IPS-NIHi7 (cell line): ENCODE measurements around the gene CCN6.

Experiments
- DNase-seq: peaks from one replicate; pipeline ENCODE4 v3.0.0; 2012; ENCODE audit warnings: mixed read lengths; ENCODE audit errors: extremely low spot score

The CCN6 gene

DNA sequence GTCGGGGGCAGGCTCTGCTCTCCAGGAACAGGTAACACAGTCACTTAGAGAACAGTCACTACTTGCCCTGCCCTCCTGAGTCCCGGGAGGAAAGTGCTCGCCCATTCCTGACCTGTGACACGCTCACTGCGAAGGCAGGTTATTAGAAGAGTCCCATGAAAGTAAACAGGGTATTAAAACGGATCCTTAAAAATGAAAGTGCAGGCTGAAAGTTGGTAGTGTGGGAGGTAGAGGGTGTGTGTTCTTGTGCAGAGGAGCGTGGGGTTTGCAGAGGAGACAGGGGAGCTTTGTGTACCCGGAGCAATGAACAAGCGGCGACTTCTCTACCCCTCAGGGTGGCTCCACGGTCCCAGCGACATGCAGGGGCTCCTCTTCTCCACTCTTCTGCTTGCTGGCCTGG lies at the start of gene CCN6:
TSS of gene CCN6 (plus strand) at position 104 of the 400 bp plus-strand sequence. CDS start at position 358, 254 bp downstream.
- no peak for DNase-seq

DNA sequence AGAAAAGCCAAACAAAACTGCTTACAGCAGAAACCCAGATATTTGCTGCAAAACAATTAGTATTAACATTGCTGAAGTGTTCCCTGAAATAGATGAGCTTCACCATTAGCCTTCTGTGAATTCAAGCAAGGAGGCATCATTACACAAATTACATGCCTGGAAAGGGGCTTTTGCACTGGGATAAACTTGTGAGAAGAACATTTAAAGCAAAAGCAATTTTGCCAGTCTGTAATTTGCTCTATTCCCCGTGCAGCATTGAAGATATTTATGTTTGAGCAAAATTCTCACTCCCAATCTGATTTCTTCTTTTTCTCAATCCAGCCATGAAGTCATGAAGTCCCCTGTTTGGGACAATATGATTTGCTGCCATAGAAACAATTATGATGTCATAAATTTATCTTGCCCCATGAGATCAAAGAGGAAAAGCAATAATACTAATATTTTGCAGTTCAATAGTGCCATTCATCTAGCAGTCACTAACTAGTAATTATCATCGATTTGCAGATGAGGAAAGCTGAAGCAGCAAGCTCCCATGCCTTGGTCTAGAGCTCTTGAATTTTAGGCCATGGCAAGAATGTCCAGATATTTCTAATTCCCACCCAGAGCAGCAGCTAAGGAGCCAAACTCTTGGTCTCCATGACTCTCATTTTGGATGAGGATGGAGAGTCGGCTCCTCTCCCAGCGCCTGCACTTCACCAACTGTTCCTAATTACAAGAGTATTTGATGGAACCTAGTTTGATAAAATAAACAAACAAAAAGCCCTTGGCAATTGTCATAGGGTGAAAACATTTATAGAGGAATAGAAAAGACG lies 49.5 kb upstream of the CCN6 start:
- no peak for DNase-seq

DNA sequence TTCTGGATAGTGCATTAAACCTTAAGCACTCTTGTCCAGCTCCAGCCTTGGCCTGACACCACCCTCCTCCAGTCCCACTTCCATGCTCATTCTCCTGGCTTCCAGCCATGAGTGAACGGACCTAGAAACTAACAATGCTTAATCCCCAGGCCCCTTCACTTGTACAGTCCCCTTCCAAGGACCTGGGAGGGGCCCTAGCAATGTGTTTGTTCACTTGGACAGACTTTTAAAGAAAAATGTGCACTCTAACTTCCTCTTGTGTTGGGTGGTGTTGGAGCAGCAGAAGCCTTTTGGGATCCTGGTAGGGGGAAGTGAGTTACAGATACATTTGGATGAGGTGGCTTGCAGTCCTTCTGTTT lies 48.9 kb upstream of the CCN6 start:
- no peak for DNase-seq

GRCh38 chr6:112007254-112007653 lies 46.6 kb upstream of the CCN6 start:
- DNase-seq, result no peak

DNA sequence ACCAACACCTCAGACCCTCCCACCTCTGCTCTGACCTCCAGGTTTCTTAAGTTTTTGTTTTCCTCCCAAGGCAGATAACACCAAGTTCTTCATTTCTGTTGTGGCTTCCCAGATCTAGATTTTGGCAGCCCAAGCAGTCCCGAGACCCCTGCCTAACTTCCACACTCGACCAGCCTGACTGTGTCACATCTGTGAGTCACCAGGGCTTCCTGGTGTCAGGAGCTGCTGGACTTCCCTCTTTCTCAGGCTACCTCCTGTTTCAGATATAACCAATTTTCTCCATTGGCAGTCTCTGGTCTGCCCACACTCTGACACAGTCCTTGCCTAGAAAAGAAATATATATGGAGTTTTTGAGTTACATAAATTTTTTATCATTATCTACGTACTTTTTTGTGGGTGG lies 46.1 kb upstream of the CCN6 start:
- no peak for DNase-seq

- no peak for DNase-seq
Observed at GRCh38 chr6:112008482-112008881, 45.4 kb upstream of the CCN6 start.

- no peak for DNase-seq
Observed at GRCh38 chr6:112010328-112010727, 43.6 kb upstream of the CCN6 start.

- no peak for DNase-seq
Observed at GRCh38 chr6:112013051-112013450, 40.9 kb upstream of the CCN6 start.

DNA sequence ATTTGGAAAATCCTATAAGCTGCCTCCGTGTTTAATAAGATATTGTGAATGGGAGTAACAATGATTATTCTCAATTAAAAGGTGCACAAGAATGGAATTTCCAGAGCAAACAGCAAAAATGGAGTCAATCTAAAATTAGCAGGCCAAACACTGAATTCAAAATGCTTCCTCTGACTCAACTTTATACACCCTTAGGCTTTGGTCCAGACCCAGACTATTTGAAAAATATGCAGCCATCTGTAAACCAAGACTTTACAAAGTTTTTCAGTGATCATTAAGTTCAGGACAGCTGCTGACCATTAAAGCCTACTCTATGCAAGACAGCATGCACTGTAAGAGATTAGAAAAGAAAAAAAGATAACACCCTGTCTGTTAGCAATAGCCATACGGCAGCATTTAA lies 39.4 kb upstream of the CCN6 start:
- DNase-seq, result no peak

- no peak for DNase-seq
Observed at GRCh38 chr6:112015725-112016124, 38.2 kb upstream of the CCN6 start.

DNA sequence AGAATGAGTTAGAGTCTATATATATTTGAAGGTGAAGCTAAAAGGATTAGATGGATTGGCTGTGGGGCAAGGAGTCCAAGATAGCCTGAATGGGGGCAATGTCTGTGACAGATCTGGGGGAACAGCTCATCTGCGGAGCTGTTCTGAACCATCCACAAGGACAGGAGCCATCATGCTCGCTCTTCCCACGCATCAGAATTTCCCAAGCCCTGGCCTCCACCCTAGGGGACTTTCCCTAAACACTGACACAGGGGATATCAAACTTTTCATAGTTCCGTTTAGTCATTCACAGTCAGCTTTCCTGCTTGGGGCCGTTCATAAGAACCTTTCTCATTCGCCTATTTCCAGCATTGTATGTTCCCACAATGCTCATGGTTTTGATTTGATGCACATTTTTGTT lies 37.6 kb upstream of the CCN6 start:
- no peak for DNase-seq

GRCh38 chr6:112017169-112017568 lies 36.7 kb upstream of the CCN6 start:
- no peak for DNase-seq

DNA sequence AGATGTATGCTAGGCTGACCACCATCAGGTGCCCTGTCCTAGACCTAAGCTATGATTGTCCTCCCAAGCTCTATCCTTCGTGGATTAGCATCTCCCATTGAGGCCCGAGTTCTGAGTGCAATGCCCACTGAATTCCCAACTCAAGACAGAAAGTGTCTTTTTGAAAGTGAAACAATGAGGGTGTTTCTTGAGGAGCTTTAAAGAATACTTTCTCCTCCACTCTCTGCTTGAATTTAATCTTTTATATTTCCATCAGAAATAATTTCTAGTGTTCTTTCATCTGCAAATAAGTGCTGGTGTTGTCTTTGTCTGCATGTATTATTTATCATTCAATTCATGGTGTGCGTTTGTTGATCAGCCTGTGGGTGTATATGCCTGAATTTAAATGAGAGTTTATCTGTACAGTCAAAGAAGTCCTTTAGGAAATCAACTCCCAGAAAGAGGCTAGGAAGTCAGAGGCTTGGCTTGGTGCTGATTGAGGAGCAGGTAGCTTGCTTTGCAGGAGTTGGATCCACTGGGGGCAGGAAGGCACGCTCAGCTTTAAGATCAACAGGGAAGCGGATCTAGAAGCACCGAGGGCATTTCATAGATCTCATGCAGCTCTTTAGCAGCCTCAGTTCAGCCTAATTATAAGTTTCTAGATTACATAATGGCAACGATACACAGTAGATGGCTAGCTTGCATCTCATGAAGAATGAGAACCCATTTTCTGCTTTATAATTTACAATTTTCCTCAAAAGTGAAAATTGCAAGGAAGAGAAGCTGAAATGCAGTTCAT lies 36.0 kb upstream of the CCN6 start:
- no peak for DNase-seq

GRCh38 chr6:112018619-112019416 lies 35.1 kb upstream of the CCN6 start:
- no peak for DNase-seq

GRCh38 chr6:112019589-112019988 lies 34.3 kb upstream of the CCN6 start:
- DNase-seq, result no peak

- no peak for DNase-seq
Observed at GRCh38 chr6:112021691-112022310, 32.1 kb upstream of the CCN6 start.

GRCh38 chr6:112022749-112023148 lies 31.2 kb upstream of the CCN6 start:
- DNase-seq, result no peak

DNA sequence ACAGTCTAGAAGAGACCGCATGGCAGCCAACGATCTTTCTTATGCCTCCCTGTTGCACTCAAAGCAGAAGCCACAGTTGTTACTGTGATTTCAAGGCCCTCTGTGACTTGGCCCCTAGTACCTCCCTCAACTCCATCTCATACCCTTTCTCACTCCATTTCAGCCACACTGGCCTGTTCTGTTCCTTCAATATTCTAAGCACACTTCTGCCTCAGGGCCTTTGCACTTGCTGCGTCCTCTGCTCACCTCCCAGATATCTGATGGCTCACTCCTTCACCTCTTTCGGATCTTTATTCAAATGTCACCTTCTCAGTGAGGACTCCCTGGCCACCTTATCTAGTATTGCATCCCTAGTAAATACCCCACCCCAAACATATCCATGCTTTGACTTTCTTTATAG lies 29.4 kb upstream of the CCN6 start:
- DNase-seq, result no peak

DNA sequence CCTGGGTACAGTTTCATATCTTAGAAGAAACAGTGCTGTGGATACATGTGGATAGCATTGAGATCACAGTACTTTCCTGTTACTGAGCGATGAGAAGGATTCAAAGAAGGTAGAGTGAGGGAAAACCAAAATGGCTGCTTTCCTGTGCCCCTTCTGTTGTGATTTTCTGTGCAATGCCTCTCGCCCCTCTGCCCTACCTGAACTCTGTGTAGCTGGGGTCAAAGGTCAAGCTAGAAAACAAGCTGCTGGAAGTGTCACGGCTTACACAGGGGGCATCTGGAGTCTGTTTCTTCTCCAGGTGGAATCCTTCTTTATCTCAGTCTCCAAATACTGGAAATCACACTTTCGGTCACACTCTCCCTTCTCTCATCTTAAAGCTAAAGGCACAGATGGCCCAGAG lies 27.0 kb upstream of the CCN6 start:
- no peak for DNase-seq

- no peak for DNase-seq
Observed at GRCh38 chr6:112027942-112028674, 25.8 kb upstream of the CCN6 start.
